ENCODE data around the gene INSC.

DNA sequence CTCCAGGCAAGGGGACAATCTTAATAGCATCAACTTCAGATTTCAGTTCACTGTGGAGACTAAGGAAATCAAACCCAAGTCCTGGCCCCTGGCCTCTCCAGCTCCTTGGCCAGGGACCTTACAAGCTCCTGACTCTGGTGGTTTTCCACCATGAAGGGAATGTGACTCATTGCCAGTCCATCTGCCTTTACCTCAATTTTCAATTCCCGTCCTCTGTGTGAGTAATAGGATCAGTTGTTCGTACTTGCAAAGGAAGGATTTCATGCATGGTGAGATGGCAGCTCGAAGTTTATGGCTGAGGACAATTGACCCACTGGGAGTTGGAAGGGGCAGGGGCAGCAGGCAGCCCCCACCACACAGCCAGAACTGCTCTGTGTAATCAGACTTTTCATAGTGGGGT is 42.5 kb downstream of the INSC start:
- no peak for TF ChIP-seq POLR2A (IDR thresholded peaks at IDR 0.05)
- TF ChIP-seq, protein P1, sequence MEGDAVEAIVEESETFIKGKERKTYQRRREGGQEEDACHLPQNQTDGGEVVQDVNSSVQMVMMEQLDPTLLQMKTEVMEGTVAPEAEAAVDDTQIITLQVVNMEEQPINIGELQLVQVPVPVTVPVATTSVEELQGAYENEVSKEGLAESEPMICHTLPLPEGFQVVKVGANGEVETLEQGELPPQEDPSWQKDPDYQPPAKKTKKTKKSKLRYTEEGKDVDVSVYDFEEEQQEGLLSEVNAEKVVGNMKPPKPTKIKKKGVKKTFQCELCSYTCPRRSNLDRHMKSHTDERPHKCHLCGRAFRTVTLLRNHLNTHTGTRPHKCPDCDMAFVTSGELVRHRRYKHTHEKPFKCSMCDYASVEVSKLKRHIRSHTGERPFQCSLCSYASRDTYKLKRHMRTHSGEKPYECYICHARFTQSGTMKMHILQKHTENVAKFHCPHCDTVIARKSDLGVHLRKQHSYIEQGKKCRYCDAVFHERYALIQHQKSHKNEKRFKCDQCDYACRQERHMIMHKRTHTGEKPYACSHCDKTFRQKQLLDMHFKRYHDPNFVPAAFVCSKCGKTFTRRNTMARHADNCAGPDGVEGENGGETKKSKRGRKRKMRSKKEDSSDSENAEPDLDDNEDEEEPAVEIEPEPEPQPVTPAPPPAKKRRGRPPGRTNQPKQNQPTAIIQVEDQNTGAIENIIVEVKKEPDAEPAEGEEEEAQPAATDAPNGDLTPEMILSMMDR (IDR thresholded peaks at IDR 0.05) = no peak
